Ramos (cell line): ENCODE measurements around the gene SLC46A1.

ENCODE experiments used
- in situ Hi-C: fragments of 300-500 bp; cut with MboI; formaldehyde crosslinking; loops from one replicate; pipeline ENCODE4 v1.14.3; 2022; ENCODE audit warnings: low sequenced_read_pairs; ENCODE audit not compliant: unreplicated experiment

SLC46A1 gene

GRCh38 chr17:28406473-28406814 is 432 bp upstream of the SLC46A1 start:
- in situ Hi-C loops = loop anchor here (25.0 kb wide), 2 partner anchors 369 to 594 kb away; partner anchors contain the start of genes NLK and NOS2

DNA sequence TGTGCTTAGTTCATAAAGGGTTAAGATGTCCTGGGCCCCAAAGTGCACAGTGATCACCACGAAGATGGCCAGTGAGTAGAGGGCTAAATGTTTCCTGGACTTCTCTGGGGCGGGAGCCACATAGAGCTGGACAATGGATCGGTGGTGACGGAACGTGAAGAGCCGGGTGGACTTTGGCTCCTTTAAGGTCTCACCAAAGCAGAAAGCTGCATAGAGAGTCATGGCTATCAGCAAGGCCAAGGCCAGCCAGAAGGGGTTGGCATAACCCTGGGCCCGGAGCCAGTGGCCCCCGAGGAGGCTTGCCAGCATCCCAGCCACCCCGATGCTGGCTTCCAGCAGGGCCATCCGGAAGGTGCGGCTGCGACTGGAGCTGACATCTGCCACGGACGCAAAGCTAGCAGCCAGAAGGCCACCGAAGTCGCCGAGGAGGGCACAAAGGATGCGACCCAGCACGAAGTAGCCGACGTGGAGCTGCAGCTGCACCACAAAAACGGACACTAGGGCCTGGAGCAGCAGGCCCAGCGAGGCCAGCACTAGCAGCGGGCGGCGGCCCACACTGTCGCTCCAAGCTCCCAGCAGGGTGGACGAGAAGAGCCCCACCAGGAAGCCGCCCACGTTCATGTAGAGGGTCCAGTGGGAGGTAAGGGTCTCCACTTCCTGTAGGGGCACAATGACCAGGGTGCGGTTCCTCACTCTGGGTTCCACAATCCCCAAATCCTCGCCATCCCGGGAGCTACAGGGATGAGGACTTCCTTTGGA is 1.0 kb downstream of the SLC46A1 start:
- in situ Hi-C loops = loop anchor here (25.0 kb wide), 2 partner anchors 368 to 593 kb away; partner anchors contain the start of genes NLK and NOS2

- in situ Hi-C loops = loop anchor here (25.0 kb wide), 2 partner anchors 367 to 592 kb away; partner anchors contain the start of genes NLK and NOS2
Observed at GRCh38 chr17:28404461-28404811, 1.6 kb downstream of the SLC46A1 start.

- in situ Hi-C loops = loop anchor here (25.0 kb wide), 2 partner anchors 367 to 592 kb away; partner anchors contain the start of genes NLK and NOS2
Observed at GRCh38 chr17:28404007-28404406, 2.0 kb downstream of the SLC46A1 start.

DNA sequence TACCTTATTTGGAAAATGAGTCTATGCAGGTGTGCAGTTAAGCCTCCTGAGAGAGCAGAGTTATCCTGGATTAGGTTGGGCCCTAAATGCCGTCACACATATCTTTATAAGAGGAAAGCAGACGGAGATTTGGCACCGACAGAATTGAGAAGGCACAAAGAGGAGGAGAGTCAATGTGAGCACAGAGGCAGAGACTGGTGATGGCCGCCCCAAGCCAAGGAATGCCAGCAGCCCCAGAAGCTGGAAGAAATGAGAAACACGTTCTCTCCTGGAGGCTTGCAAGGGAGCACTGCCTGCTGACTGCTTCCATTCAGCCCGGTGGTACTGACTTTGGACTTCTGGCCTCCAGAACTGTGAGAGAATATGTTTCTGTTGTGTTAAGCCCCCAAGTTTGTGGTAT is 3.2 kb downstream of the SLC46A1 start:
- in situ Hi-C loops = loop anchor here (25.0 kb wide), 2 partner anchors 366 to 591 kb away; partner anchors contain the start of genes NLK and NOS2

DNA sequence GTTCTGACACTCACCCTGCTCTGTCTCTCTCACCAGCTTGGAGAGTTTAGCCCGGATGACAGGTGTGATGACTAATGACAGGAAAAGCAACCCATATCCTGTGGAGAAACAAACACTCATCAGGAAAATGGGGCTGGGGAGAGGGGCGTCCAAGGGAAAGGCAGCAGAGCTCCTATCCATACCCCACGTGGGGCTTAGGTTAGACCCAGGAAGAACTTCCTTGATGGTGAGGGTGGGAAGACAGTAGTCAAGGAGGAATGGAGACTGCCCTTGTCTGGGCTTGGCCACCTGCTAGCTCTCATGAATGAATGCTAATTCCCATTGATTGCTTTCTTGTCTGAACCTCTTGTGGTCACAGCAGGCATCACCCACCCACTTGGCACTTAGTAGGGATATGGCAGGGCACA is 3.8 kb downstream of the SLC46A1 start:
- in situ Hi-C loops = loop anchor here (25.0 kb wide), 2 partner anchors 365 to 590 kb away; partner anchors contain the start of genes NLK and NOS2

DNA sequence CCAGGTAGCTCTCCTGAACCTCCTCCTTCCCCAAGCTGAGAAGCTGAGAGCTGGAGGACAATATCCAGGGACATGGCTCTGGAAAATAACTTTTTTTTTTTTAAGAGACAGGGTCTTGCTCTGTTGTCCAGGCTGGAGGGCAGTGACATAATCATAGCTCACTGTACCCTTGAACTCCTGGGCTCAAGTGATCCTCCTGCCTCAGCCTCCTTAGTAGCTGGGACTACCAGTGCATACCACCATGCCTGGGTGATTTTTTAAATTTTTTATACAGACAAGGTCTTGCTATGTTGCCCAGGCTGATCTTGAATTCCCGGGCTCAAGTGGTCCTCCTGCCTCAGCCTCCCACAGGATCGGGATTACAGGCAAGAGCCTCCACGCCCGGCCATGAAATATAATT is 6.2 kb downstream of the SLC46A1 start:
- in situ Hi-C loops = loop anchor here (25.0 kb wide), 3 partner anchors 363 to 588 kb away; partner anchors contain the start of genes NLK and NOS2

DNA sequence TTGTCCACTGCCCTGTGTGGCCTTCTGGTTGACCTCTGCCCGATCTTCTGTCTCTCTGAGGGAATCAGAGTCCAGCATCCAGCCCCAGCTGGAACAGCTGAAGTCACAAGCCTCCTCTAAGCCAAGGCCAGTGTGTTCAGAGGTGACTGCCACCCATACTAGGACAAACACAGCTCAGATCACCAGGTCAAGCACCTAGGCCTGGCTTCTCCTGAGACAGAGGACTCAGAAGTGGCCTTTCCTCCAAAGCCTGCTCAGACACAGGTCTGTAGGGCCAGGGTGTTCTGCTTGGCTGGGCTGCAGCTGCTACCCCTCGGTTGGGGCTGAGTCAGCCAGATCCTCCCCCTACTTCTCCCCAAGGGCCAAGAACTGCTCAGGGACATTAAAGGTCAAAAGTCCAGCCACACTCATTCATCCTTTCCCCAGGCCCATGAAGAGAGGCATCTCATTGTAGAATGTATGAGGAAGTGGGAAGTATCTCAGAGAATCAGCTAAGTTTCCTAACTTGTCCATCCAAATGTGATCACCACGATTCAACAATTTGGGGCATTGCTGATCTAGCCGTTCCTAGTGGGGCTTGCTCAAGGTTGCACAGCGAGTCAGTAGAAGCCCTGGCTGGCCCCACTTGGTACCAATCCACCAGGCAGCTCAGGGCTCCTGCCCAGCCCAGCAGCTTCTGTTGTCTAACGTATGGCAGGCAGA is 7.6 kb downstream of the SLC46A1 start:
- in situ Hi-C loops = loop anchor here (25.0 kb wide), 1 partner anchor 486 kb away; no protein-coding TSS in a partner anchor

DNA sequence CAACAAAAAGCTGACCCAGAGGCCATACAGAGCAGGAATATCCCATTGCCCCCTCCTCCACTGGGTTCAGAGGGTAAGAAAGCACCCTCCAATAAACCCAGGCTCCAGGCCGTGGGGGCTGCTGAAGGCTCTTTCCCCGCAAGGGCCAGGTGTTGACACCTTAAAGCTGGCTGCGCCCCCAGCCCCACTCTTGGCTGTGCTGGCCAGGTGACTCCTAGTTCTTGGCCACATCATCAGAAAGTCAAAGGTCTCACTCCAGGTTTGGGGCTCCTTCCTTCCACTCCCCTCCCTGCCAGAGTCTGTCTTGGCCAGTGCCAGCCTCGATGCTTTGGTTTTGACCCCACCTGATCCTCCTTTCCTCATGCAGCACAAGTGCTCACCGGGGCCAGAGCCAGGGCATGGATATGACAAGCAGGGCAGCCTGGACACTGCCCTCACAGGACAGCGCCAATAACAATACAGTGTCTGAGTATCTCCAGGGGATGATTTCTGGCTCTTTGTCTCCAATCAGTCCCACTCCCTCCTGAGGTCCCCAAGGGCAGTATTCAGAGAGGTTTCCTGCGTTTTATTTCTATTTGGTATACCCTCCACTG is 8.2 kb downstream of the SLC46A1 start:
- in situ Hi-C loops = loop anchor here (25.0 kb wide), 1 partner anchor 485 kb away; no protein-coding TSS in a partner anchor

DNA sequence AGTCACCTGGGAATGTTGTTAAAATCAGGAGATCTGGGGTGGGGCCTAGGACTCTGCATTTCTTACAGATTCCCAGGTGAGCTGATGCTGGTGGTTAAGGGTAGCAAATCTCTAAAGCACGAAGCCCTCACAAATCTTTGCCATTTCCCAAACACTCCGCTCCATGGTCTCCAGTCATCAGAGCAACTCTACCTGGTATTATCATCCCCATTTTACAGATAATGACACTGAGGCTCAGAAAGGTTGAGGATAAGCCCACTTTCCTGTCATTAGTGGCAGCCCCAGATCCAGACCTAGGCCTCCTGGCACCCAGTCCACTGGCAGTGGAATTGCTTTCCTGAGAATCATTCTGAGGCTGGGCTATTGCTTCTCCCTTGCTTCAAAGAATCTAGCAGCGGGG is 8.7 kb downstream of the SLC46A1 start:
- in situ Hi-C loops = loop anchor here (25.0 kb wide), 1 partner anchor 485 kb away; no protein-coding TSS in a partner anchor

- in situ Hi-C loops = loop anchor here (25.0 kb wide), 1 partner anchor 484 kb away; no protein-coding TSS in a partner anchor
Observed at GRCh38 chr17:28396635-28397239, 9.3 kb downstream of the SLC46A1 start.

GRCh38 chr17:28395968-28396367 is 10.0 kb downstream of the SLC46A1 start:
- in situ Hi-C loops = loop anchor here (25.0 kb wide), 1 partner anchor 484 kb away; no protein-coding TSS in a partner anchor

- in situ Hi-C loops = loop anchor here (25.0 kb wide), 1 partner anchor 483 kb away; no protein-coding TSS in a partner anchor
Observed at GRCh38 chr17:28395426-28395825, 10.6 kb downstream of the SLC46A1 start.

DNA sequence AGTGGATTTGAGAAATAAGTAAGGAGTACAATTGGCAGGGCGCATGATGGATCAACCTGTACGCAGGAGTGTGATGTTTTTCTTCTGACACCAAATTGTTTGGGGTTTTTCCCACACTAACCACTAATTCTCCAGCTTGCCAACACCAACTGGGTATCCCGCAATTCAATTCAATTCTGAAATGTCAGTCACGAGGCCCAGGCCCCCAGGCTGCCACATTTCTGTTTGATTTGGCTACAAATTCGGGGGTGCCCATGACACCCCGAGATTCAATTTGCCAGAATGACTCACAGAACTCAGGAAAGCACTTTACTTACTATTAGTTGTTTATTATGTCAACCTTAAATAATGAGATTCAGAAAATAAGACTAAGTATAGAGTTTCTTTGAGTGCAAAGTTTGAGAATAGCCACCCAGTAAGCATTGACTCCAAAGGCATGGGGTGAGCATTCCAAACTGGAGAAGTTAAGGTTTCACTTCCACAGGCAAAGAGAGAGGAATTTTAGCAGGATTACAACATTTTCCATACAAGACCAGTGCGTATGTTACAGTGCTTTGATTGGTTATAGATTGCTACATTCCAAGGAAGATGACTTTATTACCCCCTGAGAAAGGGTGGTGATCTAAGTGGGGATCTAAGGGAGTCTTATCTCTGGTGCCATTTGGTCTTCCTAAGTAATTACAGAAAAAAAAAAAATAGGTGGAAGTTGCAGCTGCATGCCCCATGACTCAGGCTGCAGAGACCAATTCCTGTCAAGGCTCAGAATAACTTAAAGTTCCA is 11.5 kb downstream of the SLC46A1 start:
- in situ Hi-C loops = loop anchor here (25.0 kb wide), 1 partner anchor 482 kb away; no protein-coding TSS in a partner anchor

GRCh38 chr17:28392491-28392890 is 13.5 kb downstream of the SLC46A1 start:
- in situ Hi-C loops = loop anchor here (25.0 kb wide), 1 partner anchor 480 kb away; no protein-coding TSS in a partner anchor

GRCh38 chr17:28391401-28391800 is 14.6 kb downstream of the SLC46A1 start:
- in situ Hi-C loops = loop anchor here (25.0 kb wide), 1 partner anchor 479 kb away; no protein-coding TSS in a partner anchor

- in situ Hi-C loops = loop anchor here (25.0 kb wide), 1 partner anchor 479 kb away; no protein-coding TSS in a partner anchor
Observed at GRCh38 chr17:28390984-28391383, 15.0 kb downstream of the SLC46A1 start.

DNA sequence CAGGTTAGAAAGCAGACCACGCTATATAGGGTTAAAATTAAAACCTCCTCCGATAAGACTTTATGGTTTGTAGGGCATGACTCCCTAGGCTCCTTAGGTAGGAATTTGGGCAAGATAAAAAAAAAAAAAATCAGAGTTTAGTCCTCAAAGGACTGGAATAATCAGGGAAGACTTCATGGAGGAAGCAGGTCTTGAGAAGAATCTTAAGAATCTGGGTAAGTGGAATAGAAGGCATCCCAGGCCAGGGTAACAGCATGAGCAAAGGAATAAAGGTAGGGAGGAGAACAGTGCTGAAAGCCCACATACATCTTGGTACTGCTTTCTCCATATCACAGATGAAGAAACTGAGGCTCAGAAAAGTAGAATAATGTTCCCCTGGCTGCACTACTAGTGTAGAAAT is 15.4 kb downstream of the SLC46A1 start:
- in situ Hi-C loops = loop anchor here (25.0 kb wide), 1 partner anchor 478 kb away; no protein-coding TSS in a partner anchor

GRCh38 chr17:28390141-28390540 is 15.9 kb downstream of the SLC46A1 start:
- in situ Hi-C loops = loop anchor here (25.0 kb wide), 1 partner anchor 478 kb away; no protein-coding TSS in a partner anchor
